Measurements from ENCODE around the gene CD70.
"Not testable (repeated sequence)": the region's sequence is repeated elsewhere in the genome, so short reads cannot be mapped to it uniquely, and the experiment has no call there.

The CD70 gene

DNA sequence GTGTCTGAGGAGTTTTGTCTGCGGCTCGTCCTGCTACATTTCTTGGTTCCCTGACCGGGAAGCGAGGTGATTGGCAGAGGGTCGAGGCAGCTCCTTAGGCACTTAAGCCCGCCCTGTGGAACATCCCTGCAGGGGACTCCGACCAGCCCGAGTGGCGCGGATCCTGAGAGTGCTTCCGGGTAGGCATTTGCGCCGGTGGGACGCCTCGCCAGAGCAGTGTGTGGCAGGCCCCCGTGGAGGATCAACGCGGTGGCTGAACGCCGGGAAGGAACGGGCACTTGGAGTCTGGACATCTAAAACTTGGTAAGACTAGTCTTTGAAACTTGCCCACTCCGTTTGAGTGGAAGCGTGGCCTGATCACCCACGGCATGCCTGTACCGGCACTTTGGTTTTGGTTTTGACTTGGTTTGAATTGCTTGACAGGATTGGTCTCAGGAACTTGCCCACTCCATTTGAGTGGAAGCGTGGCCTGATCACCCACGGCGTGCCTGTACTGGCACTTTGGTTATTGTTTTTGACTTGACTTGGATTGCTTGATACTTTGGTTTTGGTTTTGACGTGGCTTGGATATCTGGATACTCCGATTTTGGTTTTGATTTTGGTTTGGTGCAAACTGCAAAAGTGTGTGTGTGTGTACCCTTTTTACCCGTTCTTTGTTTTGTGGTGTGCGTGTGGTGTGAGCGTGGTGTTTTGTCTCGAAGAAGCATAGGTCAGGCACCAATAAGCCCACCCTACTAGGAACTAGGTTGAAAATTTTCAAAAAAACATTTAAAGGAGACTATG is 6.7 kb upstream of the CD70 start:
- not testable (repeated sequence) for DNase-seq

DNA sequence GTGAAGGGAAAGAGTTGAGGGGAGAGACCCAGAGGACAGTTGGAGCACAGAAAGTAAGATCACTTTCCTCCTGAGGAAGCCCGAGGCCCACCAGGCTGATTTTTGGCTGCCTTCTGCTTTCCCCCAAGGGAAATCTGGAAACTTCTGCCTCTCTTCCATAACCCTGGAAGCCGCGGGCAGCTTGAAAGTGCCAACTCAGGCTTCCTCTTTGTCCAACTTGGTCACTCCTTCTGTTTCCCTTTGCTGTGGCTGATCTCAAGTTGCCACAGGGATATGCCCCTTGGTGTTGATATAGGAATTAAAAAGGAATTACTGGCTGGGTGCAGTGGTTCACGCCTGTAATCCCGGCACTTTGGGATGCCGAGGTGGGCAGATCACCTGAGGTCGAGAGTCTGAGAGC is 5.7 kb upstream of the CD70 start:
- no peak for DNase-seq

DNA sequence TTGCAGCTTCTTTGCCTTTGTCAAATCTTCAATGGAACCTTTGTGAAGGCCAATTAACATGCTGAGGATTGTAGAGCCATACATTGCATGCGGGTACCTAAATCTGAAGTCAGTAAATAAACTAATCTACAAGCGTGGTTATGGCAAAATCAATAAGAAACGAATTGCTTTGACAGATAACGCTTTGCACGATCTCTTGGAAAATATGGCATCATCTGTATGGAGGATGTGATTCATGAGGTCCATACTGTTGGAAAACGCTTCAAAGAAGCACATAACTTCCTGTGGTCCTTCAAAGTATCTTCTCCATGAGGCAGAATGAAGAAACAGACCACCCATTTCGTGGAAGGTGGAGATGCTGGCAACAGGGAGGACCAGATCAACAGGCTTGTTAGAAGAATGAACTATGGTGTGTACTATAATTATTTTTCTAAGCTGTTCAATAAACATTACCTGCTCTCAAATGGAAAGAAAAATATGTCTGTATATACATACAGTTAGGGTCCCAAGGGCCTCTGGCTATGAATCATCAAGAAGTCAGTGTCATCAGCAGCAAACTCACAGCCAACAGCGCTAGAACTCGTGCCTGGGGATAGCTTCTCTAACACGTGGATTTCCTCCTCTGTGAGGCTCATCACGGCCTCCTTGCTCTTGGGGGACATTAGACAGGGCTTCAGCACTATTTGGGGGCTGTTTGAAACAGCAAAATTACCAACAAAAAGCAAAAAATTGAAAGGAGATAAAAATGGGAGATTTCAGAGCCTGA is 2.9 kb upstream of the CD70 start:
- no peak for DNase-seq

DNA sequence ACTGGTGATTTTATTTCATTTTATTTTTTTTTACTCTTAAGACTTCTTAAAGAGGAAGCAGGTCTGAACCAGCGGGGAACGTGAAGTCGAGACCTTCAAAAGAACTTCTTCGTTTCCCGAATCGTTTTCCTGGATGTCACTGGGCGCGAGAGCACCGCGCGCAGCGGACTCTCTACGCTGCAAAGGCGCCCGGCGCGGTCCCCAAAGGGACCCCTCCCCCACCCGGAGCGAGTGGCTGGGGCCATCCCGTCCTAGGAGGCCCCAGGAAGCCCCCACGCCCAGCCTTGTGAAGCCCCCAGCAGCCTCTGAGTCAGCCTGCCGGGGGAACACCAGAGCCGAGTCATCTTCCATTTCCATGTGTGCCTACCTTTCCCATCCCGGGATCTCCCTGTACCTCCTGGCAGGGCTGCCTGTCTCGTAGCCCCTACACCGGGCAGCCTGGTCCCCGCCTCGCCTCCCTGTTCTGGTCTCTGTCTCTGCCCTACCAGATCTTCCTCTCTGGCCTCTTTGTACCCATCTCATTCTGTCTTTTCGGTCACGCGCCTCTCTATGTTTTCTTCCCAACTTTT is 608 bp downstream of the CD70 start:
- DNase-seq: peak; percentile 52

DNA sequence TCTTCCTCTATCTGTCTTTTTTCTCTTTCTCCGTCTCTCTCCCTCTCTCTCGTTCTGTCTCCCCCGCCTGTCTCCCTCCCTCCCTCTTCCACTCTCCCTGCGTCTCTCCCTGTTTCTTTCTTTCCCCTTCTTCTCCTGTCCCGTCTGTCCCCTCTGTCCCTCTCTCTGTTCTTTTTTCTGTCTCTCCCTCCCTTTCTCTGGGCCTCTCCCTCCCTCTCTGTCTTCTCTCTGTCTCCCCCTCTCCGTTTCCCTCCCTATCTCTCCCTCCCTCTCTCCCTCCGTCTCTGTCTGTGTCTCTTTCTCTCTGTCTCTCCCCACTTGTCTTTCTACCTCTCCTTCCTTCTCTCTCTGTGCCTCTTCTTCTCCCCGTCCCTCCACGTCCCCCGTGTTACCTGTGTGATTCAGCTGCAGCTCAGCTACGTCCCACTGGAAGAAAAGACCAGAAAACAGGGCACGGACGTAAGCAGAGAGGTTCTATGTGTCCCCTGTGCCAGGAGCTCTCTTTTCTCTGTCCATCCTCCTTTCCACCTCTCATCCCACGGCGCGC is 1.2 kb downstream of the CD70 start:
- no peak for DNase-seq

DNA sequence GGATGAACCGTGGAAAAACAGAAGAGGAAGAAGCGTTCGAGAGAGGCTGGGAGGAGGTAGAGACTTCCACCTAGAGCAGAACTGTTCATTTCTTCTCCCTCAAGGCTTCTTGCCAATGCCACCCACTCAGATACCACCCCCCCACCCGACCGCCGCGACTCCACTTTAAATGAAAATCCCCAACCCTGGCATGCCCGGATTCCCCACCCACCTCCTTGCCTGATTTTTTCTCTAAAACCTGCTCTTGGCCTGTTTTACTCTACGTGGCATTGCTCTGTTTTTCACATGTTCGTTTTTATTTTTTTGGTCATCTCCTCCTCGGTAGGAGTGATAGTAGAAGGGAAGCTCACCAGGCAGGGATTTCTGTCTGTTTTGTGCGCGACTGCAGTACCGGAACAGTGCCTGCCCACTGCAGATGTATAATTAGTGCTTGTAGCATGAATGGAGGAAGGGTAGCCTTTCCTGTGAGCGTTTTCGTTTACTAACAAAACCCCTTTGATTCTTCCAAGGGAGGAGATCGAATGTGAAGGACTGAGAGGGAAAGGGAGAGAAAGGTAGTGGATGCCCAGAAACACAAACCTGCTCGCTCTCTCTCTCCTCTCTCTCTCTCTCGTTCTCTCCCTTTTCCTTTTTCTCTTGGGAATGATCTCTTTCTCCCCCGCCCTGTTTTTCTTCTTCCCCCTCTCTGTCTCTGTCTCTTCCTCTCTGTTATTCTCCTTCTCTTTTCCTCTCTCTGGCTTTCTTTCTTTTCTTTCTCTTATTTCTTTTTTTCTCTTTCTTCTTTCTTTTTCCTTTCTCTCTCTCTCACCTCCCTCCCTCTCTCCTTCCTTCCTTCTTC is 2.2 kb downstream of the CD70 start:
- DNase-seq: no peak

DNA sequence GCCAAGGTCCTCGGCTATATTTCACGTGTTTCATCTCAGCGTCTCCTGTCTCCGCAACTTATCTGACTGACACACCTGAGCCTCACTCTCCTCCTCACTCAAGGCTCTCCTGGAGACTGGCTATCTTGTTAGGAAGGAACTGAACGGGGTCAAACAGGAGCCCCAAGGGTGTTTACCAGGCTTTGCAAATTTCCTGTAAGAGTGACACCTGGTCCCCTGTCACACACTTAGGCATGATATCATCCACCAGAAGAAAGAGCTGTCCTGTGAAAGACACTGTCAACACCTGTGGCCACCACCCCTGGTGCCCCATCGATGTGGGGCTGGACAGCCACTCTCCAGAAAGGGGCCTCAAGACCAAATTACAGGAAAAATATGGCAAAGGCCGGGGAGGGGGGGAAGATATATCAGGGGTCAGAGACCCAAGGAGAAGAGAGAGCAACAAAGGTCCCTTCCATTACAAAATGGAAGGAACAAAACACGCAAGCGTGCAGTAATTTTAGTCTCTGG is 2.9 kb downstream of the CD70 start:
- DNase-seq: no peak

DNA sequence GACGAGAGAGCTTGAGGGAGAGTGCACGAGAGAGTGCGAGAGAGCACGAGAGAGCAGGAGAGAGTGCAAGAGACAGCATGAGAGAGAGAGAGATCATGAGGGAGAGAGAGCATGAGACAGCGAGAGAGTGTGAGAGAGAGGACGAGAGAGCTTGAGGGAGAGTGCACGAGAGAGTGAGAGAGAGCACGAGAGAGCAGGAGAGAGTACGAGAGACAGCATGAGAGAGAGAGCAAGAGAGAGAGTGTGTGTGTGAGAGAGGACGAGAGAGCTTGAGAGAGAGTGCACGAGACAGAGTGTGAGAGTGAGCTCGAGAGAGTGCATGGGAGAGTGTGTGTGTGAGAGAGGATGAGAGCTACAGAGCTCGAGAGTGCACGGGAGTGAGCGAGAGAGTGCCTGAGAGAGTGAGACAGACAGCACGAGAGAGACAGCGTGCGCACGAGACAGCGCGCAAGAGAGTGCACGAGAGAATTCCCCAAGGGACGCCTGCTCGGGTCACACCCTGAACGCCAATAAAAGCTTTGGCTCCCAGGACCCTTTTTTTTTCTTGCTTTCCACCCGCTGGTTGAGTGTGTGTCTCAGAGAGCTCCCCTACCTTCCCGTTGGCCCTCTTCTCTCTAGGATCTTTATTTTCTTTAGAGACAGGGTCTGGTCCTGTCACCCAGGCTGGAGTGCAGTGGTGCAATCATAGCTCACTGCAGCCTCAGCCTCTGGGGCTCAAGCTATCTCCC is 3.7 kb downstream of the CD70 start:
- DNase-seq: no peak

DNA sequence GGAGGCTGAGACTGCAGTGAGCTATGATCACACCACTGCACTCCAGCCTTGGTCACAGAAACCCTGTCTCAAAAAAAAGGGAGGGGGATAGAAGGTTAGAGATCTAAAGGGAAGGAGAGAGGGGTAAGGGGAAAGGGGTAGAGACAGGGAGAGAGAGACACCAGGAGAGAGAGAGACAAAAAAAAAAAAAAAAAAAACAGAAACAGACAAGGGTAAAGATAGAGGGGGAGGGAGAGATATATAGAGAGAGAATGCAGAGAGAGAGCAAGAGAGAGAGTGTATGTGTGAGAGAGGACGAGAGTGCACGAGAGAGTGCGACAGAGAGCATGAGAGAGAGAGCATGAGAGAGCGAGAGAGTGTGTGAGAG is 4.2 kb downstream of the CD70 start:
- DNase-seq: no peak

DNA sequence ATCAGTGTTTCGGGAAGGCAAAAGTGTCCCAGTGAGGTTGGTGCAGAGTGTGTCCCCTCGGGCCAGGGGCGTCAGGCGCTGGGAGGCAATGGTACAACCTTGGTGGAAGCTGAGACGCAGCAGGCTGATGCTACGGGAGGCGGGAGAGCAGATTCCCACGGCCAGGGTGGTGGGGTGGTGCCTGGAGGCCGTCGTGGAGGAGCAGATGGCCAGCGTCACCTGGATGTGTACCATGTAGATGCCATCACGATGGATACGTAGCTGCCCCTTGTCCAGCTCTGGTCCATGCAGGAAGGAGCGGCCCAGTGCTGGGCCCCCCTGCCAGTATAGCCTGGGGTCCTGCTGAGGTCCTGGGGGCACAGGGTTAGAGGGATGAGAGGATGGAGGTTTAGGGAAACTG is 4.9 kb downstream of the CD70 start:
- no peak for DNase-seq

DNA sequence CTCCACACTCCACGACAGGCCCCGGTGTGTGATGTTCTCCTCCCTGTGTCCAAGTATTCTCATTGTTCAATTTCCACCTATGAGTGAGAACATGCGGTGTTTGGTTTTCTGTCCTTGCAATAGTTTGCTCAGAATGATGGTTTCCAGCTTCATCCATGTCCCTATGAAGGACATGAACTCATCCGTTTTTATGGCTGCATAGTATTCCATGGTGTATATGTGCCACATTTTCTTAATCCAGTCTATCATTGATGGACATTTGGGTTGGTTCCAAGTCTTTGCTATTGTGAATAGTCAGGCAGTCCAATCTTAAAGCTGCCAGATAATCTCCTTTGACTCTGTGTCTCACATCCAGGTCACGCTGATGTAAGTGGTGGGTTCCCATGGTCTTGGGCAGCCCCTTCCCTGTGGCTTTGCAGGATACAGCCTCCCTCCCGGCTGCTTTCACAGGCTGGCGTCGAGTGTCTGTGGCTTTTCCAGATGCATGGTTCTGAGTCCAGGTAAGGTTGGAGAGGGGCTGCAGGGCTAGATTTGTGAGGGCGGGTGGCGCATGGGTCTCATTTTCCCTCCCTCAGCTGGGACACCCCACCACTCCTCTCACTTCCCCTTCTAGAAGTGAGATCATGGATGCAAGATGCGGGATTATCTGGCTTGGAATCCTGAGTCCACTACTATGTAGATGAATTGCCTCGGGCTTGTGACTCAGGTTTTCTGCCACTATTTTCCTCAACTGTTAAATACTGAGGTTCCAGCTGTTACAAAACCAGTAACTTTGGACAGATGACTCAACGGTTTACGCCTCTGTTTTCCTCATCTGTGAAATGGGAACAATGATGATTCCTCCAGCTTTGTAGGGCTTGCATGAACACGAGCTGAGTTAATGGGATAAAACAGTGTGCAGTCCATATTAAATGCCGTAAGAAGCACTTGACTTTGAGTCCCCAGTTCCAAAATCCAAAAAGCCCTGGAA is 8.2 kb downstream of the CD70 start:
- DNase-seq: not testable (repeated sequence)

DNA sequence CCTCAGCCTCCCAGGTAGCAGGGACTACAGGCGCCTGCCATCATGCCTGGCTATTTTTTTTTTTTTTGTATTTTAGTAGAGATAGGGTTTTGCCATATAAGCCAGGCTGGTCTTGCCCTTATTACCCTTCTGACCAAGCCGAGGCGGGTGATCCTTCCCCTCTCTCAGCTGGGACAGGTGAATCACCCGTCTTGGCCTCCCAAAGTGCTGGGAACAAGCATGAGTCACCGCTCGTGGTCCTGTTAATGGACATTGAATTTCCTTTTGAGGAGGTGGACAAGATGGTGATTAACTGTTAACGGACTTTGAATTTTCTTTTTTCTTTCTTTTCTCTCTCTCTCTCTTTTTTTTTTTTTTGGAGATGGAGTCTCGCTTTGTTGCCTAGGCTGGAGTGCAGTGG is 10.6 kb downstream of the CD70 start:
- no peak for DNase-seq

DNA sequence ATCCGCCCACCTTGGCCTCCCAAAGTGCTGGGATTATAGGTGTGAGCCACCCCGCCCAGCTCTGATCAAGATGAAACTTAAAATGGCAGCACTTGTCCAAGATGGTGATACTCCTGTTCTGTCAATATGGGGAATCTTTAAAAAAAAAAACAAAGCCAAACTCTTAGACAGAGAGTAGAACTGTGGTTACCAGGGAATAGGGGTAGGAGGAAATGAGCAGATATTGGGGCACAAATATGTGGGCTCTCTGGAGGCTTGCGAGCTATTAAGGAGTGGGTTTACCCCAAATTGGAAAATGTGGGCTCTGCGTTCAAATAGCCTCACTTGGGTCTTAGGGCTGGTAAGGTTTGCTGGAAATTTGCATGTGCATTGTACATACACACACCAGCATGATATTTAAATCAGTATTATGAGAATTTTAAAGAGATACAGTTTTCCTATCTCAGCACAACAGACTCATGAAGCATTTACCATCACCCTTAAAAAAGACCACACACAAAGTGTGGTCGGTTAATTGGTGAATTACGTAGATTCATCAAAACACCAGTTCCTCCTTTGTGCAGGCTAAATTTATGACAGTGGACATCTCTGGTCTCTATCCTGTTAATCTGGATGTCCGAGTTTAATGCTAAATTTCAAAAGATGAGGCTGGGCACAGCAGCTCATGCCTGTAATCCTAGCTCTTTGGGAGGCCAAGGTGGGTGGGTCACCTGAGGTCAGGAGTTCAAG is 11.3 kb downstream of the CD70 start:
- DNase-seq: no peak

DNA sequence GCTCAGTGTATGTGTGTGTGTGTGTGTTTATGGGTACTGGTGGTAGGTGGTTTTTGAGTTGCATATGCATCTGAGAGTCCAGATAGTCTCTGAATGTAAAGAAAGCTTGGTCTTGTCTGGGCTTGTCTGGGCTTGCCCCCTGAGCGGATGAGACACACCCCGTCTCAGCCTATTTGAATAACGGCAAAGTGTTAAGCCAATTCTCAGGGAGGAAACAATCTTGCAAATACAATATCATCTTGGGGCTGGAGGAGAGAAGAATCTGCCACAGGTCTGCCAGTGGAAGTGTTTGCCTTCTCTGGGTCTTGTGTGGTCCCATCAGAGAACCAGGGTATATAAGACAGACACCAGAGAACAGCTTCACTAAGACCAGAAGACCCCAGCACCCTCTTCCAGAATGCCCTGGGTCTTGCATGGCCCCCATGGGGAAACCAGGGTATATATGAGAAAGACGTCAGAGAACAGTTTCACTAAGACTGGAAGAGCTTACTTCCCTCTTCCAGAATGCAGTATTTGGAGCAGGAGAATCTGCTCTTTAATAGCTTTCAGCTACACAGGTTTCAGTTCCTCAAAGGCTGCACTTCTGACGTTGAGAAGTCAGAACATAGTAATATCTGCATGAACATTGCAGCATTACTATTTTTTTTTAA is 13.3 kb downstream of the CD70 start:
- no peak for DNase-seq

DNA sequence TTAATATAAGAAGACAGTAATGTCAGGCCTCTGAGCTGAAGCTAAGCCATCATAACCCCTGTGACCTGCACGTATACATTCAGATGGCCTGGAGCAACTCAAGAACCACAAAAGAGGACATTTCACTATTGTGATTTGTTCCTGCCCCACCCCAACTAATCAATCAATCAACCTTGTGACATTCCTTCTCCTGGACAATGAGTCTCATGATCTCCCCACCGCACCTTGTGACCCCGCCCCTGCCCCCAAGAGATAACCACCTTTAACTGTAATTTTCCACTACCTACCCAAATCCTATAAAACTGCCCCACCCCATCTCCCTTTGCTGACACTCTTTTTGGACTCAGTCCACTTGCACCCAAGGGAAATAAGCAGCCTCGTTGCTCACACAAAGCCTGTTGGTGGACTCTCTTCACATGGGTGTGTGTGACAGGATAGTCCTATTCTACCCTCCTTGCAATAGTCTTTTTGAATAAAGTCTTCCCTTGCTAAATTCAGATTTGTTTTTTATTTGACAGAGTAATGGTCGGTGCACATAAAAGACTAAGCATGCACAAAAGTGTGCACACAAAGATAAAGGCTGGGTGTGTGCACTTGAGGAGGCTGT is 14.0 kb downstream of the CD70 start:
- no peak for DNase-seq

DNA sequence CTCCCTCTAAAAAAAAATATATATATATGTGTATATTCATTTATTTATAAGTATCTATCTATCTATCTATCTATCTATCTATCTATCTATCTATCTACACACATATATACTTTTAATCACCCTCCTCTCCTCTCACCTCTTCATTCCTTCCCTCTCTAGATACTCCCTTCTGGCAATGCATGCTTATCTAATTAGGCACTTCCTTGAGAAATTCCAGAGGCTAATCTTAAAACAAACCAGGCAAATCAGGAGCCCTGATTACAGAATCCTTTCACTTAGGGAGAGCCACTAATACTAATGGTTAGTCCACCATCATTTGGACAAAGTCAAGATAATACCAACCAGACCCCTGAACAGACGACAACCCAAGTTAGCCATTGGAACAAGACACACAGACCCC is 17.6 kb downstream of the CD70 start:
- DNase-seq: no peak

DNA sequence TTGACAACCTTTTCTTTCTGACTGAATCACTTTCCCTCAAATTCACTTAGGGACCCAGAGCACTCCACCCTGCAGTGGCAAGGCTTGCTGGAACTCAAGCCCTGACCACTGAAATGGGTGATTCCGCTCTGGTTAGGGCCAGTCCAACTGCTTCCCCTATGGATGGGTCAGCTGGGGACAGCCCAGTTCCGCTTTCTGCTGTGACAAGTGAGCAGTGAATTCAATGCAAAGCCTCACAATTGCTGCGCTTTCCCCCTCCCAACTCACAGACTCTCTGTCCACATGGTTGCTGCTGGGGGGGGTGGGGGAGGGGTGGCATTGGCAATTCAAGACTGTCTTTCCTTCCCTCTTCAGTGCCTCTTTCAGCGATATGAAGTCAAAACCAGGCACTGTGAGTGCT is 18.7 kb downstream of the CD70 start:
- DNase-seq: no peak

DNA sequence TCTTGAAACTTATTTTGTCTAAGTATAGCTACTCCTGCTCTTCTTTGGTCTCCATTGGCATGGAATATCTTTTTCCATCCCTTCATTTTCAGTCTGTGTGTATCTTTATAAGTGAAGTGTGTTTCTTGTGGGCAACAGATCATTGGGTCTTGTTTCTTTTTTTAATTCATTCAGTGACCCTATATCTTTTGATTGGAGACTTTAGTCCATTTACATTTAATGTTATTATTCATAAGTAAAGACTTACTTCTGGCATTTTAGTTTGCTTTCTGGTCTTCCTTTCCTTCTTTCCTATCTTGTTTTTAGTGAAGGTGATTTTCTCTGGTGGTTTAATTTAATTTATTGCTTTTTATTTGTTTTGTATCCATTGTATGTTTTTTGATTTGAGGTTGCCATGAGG is 19.8 kb downstream of the CD70 start:
- no peak for DNase-seq

DNA sequence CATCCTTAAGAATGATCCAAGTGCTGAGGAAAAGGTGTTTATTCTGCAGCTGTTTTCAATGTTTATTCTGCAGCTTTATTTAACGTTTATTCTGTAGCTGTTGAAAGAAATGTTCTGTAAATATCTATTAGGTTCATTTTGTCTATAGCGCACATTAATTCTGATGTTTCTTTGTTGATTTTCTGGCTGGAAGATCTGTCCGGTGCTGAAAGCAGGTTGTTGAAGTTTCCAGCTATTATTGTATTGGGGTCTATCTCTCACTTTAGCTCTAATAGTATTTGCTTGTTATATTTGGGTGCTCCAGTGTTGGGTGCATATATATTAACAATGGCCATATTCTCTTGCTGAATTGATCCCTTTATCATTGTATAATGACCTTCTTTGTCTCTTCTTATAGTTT is 20.2 kb downstream of the CD70 start:
- DNase-seq: no peak

Measured in stimulated activated CD8-positive, alpha-beta memory T cell treated with anti-CD3 and anti-CD28 coated beads, Interleukin-4, amount 100 ng/mL, for 48 hours (primary cell).